GM19239 (cell line): ENCODE results near the gene GNLY.

Source experiments
- DNase-seq: peaks from one replicate; pipeline ENCODE4 v3.0.0; 2011; ENCODE audit warnings: low spot score; ENCODE audit not compliant: insufficient read length
- FAIRE-seq: peaks from 2 replicates; lab custom pipeline; 2011; peaks lifted over from hg19 to GRCh38; lab: Jason Lieb, UNC

The GNLY gene

DNA sequence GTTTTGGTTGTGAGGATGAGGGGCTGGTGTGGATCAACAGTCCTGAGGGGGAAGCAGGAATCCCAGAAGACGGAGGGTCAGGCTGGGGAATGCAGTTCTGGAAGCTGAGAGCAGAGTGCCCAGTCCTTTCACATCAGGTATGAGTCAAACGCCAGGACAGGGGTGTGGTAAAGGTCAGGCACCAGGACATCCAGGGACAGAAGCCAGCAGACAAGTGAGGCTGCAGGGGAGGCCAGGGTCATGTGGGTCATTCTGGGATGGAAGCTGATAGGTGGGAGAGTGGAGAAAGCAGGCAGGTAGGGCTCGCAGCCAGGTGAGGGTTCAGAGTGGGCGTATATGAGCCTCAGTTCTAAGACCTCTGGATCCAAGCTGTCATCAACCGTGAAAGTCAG lies 12.8 kb upstream of the GNLY start:
- FAIRE-seq: no peak

DNA sequence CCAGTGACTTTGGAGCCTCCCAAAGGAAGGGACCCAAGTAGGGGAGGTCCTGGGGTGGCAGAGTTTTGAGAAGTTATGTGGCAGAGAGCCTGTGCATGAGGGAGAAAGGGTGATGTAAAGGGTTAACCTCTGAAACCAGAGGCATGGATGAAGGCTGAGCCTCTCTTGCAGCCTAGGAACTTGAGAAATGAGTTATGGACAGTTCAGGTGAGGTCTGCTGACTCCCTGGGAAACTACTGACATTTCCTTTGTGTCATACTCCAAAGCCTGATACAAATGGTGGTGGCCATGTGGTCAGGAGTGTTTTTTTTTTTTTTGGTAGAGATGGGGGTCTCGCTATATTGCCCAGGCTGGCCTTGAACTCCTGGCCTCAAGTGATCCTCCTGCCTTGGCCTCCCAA lies 12.4 kb upstream of the GNLY start:
- FAIRE-seq: no peak

More for the DNA sequence above, 12.8 kb upstream of the GNLY start:
- DNase-seq: no peak

DNA sequence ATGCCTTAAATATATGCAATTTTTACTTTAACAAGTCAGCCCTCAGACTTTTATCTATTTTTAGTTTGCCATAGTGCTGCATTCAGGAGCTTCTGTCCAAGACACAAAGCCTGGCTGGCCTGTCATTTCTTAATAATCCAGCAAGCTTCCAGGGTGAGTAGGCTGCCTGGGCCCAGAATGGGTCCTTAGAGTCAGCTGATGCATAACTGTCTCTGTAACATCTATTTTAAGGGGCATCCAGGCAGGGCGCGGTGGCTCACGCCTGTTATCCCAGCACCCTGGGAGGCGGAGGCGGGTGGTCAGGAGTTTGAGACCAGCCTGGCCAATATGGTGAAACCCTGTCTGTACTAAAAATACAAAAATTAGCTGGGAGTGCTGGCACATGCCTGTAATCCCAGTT lies 11.8 kb upstream of the GNLY start:
- FAIRE-seq: no peak
- DNase-seq: no peak

More for the DNA sequence above, 12.4 kb upstream of the GNLY start:
- DNase-seq: no peak

DNA sequence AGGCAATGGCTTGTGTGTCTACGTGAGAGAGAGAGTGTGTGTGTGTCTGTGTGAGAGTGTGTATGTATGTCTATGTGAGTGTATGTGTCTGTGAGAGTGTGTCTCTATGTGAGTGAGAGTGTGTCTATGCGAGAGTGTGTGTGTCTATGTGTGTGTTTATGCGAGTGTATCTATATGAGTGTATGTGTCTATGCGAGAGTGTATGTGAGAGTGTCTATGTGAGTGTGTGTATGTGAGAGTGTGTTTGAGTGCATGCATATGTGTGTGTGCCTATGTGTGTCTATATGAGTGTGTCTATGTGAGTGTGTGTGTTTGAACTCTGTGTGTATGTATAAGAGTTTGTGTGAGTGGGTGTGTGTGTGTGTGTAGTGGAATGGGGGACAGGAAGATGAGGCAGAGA lies 9.8 kb upstream of the GNLY start:
- no peak for FAIRE-seq
- DNase-seq: no peak

DNA sequence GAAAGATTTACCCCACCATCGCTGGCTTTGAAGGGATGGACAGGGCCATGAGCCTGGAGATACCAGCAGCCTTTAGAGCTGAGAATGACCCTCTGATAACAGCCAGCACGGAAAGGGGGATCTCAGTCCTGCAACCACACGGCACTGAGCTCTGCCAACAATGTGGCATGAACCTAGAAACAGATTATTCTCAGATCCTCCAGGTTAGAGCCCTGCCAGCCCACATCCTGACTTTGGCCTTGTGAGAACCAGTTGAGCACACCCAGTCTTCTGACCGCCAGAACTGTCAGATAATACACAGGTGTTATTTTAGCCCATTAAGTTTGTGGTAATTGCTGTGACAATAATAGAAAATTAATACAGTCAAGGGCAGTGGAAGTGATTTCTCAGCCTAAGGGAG lies 9.4 kb upstream of the GNLY start:
- DNase-seq (no peak), FAIRE-seq (no peak)

DNA sequence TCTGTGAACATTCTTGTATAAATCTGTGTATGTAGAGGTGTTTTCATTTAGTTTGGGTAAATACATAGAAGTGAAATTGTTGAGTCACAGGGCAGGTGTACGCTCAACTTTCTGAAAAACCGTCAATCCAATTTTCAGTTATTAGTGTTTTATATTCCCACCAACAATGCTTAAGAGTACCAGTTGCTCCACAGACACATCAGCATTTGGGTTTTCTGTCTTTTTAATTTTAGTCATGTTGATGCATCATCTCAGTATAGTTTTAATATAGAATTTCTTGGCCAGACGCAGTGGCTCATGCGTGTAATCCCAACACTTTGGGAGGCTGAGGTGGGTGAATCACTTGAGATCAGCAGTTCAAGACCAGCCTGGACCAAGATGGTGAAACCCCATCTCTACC lies 3.2 kb upstream of the GNLY start:
- FAIRE-seq (no peak), DNase-seq (no peak)

DNA sequence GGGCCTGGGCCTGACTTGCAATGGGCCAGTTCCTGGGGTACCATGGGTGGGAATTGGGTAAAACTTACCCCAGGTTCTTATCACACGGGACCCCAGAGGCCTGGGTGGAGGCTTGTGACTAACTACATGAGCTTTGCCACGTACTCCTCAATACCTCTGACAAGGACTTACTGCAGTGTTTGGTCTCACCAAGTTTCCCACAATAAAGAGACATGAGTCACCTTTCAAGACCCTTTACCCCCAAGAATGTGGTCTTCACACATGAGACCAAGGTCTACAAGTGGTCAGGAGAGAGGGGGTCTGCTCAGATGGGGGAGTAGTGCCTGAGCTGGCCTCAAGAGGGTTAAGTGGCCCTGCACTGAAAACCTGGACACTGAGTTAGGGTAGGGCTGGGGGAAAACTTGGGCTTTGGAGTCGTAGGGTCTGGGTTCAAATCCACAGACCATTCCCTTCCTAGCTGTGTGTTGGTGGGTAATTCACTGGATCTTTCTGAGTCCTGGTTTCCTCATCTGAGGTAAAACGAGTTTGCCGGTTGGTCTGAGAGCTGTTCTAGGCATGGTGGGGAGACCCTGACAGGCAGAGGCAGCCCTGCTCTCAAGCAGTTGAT lies 2.0 kb upstream of the GNLY start:
- DNase-seq (no peak), FAIRE-seq (no peak)

DNA sequence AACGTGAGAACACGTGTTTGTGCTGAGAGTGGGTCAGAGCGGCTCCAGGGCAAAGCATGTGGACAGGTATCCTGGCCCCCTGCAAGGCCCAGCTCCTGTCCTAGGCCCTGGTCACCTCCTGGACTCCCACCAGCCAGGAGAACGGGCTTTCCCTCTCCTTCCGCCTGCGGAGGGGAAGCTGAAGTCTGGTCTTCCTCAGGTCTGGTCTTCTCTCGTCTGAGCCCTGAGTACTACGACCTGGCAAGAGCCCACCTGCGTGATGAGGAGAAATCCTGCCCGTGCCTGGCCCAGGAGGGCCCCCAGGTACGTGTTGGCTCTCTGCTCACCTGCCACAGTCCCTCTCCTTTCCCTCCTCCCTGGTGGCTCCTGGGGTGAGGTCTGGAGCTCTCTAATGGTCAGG lies 963 bp downstream of the GNLY start:
- DNase-seq: no peak
- FAIRE-seq: no peak

DNA sequence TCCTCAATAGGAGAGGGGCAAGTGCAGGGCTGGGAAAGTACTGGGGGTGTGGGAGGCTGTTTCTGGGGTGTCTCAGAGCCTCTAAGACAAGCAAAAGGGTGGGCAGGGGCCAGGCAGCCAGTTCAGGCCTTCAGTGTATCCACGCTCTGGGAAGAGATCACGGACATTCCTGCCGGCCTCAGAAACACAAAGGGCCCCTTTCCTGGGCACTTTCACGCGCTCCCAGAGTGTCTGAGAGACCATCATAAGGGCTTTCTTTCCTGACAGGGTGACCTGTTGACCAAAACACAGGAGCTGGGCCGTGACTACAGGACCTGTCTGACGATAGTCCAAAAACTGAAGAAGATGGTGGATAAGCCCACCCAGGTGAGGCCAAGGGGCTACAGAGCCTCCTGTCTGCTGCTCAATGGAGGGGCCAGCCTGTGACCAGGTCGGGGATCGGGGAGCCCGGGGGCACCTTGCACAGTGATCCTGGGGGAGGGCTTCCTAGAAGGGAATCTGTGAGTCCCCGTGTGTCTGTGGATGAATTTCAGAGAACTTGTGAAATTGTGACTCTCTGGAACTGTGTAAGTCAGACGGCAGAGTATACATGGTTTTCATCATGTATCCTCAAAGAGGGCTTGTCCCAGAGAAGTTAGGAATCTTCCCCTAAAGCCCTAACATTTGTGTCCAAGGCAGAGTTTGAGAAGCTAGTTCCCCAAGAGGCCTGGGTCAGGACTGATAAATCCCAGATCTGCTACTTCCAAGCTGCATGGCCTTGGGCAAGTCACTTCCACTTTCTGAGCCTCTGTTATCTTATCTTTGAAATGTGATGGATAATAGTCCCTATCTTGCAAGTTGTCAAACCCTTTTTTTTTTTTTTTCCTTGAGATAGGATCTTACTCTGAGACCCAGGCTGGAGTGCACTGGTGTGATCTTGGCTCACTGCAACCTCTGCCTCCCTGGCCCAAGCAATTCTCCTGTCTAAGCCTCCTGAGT lies 1.8 kb downstream of the GNLY start:
- DNase-seq: no peak
- no peak for FAIRE-seq

DNA sequence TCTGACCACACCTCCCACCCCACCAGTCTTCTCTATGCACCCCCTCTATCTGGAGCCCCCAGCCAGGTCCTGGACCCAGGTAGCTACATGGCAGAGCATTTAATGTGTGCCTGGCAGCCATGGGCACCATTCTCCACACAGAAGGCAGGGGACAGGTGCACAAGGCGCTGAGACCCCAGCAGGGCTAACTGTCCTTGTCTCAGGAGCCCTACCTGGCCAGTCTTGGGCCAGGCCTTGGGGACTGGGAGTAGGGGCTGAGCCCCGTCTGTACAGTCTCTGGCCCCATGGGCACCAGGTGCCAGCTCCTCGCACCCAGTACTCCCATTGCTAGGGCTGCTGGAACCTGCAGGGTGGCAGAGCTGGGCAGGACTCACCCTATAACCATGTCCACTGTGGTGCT lies 2.9 kb downstream of the GNLY start:
- FAIRE-seq (no peak), DNase-seq (no peak)

DNA sequence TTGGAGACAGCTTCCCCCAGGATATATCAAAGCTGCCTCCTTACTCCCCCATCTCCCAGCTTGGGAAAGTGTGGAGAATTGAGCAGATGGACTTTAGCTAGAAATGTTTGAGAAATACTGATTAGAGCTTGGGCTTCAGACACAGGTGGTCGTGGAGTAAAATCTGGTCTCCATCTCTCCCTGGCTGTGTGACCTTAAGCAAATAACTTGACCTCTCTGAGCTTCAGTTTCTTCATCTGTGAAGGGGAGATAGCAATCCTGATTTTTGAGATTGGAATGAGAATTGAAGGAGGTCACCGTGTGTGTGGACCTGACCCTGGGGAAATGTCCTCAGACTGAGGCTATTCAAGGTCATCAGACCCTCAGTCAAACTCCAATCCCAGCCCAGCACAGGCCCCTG lies 3.6 kb downstream of the GNLY start:
- no peak for DNase-seq

DNA sequence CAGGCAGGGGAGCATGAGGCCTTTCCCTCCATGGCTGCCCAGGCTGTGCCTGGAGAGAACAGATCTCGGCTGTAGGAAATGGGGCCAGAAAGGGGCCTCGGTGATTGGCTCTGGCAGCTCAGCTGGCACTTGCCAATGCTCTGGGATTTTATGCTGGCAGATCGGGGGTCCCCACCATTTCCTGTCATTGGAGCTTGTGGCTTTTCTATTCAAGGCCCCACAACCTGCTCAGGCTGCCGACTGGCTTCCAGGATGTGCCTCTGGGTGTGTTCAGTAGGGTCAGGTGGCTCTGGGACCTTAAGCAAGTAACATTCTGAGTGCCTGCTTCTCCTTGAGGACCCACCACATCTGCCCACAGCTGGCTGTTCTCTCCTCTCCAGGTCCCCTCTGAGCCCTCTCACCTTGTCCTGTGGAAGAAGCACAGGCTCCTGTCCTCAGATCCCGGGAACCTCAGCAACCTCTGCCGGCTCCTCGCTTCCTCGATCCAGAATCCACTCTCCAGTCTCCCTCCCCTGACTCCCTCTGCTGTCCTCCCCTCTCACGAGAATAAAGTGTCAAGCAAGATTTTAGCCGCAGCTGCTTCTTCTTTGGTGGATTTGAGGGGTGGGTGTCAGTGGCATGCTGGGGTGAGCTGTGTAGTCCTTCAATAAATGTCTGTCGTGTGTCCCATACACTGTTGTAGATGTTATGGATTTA lies 4.2 kb downstream of the GNLY start:
- DNase-seq (no peak), FAIRE-seq (no peak)

More for the DNA sequence above, 3.6 kb downstream of the GNLY start:
- FAIRE-seq: no peak

DNA sequence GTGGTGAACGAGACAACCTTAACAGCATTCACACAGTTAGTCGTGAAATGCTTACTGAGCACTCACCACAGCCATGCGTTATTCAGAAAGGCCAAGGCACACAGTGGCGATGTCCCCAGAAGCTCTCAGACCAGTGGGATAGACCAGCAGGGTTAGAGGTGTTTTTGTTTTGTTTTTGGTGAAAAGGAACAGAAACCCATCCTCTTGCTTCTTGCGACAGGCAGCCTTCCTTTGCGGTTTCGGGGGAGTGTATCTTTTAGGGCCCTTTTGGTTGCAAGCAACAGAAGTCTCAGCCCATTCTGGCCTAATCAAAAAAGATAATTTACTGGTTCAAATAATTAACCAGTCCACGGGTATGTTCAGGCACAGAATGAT lies 4.7 kb downstream of the GNLY start:
- FAIRE-seq: no peak

DNA sequence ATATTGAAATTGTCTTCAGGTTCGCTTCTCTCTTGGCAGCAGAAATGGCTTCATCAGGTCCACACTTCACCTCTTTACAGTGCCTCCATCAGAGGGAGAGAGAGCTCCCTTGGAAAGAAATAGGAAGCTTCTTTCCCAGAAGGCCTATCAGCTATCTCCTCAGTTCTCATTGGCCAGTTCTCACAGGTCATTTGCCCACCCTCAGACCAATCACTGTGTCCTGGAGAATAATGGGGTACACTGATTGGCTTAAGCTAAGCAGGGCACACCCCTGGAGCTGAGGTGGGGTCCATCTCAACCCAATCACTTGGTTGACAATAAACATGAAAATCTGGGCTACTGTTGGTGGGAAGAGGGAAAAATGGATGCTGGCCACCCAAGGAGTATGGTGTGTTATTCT lies 5.2 kb downstream of the GNLY start:
- FAIRE-seq (no peak), DNase-seq (no peak)

More for the DNA sequence above, 4.7 kb downstream of the GNLY start:
- no peak for DNase-seq

DNA sequence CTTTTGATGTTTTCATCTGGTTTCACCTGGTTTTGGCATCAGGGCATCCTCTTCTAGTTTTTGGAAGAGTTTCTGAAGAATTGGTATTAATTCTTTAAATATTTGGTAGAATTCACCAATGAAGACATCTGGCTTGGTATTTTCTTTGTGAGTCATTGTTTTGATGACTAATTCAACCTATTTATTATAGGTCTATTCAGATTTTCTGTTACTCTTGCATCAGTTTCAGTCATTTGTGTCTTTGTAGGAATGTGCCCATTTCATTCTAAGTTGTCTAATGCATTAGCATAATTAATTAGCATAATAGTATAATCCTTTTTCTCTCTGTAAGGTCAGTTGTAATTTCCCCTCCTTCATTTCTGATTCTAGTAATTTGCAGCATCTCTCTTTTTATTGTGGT lies 8.0 kb downstream of the GNLY start:
- DNase-seq (no peak), FAIRE-seq (no peak)

DNA sequence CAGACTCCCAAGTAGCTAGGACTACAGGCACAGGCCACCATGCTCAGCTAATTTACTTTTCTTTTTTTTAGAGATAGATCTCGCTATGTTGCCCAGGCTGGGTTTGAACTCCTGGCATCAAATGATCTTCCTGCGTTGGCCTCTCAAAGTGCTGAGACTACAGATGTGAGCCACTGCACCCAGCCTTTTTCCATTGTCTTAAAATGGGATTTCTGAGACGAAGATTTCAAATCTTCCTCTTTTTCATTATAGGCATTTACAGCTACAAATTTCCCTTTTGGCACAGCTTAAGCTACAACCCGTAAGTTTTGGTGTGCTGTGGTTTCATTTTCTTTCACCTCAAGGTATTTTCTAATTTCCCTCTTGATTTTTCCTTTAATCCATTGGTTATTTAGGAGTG lies 8.6 kb downstream of the GNLY start:
- no peak for DNase-seq
- FAIRE-seq: no peak

DNA sequence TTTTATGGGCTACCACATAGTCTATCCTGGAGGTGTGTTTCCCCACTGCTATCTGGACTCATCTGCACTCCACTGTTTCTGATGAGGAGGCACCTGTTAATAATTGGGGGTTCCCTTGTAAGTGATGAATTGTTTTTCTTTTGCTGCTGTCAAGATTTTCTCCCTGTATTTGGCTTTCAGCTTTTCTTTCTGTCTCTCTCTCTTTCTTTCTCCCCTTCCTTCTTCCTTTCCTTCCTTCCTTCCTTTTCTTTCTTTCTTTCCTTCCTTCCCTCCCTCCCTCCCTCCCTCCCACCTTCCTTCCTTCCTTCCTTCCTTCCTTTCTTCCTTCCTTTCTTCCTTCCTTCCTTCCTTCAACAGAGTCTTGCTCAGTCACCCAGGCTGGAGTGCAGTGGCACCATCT lies 9.2 kb downstream of the GNLY start:
- FAIRE-seq: no peak
- no peak for DNase-seq

DNA sequence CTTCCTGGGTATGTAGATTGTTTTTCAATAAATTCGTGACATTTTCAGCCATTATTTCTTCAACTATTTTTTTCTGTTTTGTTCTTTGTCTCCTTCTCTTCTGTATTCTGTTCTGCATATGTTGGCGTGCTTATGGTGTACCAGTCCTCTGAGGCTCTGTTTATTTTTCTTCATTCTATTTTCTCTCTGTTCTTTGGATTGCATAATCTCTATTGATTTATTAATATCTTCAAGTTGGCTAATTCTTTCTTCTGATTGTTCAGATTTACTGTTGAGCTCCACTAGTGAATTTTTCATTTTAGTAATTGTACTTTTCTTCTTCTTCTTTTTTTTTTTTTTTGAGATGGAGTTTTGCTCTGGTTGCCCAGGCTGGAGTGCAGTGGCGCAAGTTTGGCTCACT lies 9.9 kb downstream of the GNLY start:
- no peak for FAIRE-seq

DNA sequence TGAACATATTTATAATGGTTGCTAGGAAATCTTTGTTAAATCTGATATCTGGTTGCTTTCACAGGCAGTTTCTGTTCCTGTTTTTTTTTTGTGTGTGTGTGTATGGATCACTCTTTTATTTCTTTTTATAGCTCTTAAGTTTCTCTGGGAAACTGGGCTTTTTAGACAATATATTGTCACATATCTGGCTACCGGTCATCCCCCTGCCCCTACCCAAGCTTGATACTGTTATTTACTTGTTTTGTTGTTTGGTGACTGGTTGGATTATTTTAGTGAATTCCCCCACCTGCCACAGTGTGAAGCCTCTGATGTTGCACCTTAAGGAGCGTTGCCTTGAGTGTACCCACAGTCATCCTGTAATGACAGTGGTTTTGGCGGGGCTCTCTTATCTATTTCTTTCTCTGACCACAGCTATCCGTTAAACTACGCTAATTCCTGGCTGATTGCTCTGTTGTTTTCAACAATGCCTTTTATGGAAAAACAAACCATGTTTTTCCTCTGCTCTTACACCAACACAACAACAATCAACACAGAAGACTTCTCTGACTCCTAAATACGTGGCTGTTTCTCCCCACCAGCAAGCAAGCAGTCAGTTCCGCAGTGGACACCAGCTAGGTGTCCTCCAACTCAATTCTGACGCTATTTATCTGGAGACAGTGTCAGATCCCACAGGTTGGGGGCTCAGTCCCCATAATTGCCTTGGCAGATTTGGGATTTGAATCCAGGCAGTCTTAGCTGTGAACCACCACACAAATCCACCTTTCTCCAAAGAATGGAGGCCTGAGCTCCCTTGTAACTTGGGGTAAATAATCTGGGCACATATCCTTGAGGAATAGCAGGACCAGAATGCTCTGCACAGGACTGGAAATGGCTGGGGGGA lies 10.9 kb downstream of the GNLY start:
- DNase-seq (no peak), FAIRE-seq (peak; percentile 44)

More for the DNA sequence above, 9.9 kb downstream of the GNLY start:
- no peak for DNase-seq

DNA sequence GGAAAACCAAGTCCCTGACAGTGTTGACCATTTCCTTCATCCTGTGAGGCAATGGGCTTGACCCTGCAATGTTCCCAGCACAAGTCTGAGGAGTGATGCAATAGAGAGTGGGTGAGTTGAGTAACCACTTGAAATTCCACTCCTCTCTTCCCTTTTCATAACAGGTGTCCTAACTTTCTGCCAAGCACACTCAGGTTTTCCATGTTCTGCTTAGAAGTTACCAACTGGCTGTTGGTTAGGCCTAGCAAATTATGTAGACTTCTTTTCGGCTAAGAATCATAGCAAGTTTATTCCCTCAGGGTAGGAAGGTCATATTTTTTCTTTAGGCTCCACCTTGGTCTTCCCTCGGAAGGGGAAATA lies 11.5 kb downstream of the GNLY start:
- no peak for DNase-seq
- peak; percentile 59 for FAIRE-seq
